Articular chondrocyte of knee joint (primary cell): ENCODE data around the gene OR4D6. TPM values are rescaled to one million over a fixed set of nuclear protein-coding genes. Genes with fewer than 3 reads are reported as not detected.

Experiments used
- total RNA-seq: library from RNA; depleted of rRNA; stranded (reverse); fragments of >200 nt; gene quantifications from 2 replicates; pipeline ENCODE4 v1.2.3, GENCODE V29; 2012

The OR4D6 gene
- not detected in 2 replicates for total RNA-seq

GRCh38 chr11:59456661-59457060 is at the start of gene OR4D6:
OR4D6 (plus strand) TSS chr11:59456961; CDS start chr11:59456961, 0 bp downstream.

GRCh38 chr11:59426361-59427067 is 30.2 kb upstream of the OR4D6 start, which contains the start of gene OR5A2:
OR5A2 (minus strand) TSS chr11:59426413; CDS start chr11:59422953, 3,460 bp downstream.

GRCh38 chr11:59436169-59436568 is 20.6 kb upstream of the OR4D6 start, which contains the start of gene OR5A1:
OR5A1 (plus strand) TSS chr11:59436469; CDS start chr11:59443169, 6,700 bp downstream.

GRCh38 chr11:59473015-59473414 is 16.3 kb downstream of the OR4D6 start, which contains the start of gene OR4D10:
OR4D10 (plus strand) TSS chr11:59473315; CDS start chr11:59477430, 4,115 bp downstream.

GRCh38 chr11:59503276-59503675 is 46.5 kb downstream of the OR4D6 start, which contains the start of gene OR4D11:
OR4D11 (plus strand) TSS chr11:59503576; CDS start chr11:59503576, 0 bp downstream.

Other genes with a start within 250 kb of the OR4D6 start
- not detected in 2 replicates for gene MPEG1, start 244.0 kb upstream of the OR4D6 start, total RNA-seq
- not detected in 2 replicates for gene OR5AN1, start 98.1 kb upstream of the OR4D6 start, total RNA-seq
- not detected in 2 replicates for gene OR5A2, start 30.5 kb upstream of the OR4D6 start, total RNA-seq
- not detected in 2 replicates for gene OR5A1, start 20.5 kb upstream of the OR4D6 start, total RNA-seq
- gene OR4D10, start 16.4 kb downstream of the OR4D6 start, total RNA-seq = not detected in 2 replicates
- not detected in 2 replicates for gene OR4D11, start 46.6 kb downstream of the OR4D6 start, total RNA-seq
- not detected in 2 replicates for gene OR4D9, start 54.6 kb downstream of the OR4D6 start, total RNA-seq
- gene OSBP, start 158.8 kb downstream of the OR4D6 start, total RNA-seq = 38.8 and 41.0 TPM in 2 replicates
- gene PATL1, start 212.1 kb downstream of the OR4D6 start, total RNA-seq = 12.4 and 19.6 TPM in 2 replicates